HEK293 (cell line): Measurements from ENCODE around the gene SYT14.
A peak's percentile ranks its signal among the peaks of the same experiment; 100 is the strongest.

Source experiments
- CTCF ChIA-PET: fragments of 350-600 bp; formaldehyde crosslinking; extraction: SDS; loops from one replicate; lab custom pipeline; 2021; ENCODE audit warnings: antibody characterized with exemption; lab: Yijun Ruan, JAX
- POLR2A ChIA-PET: fragments of 300-600 bp; formaldehyde crosslinking; extraction: SDS; loops from one replicate; lab custom pipeline; 2020; ENCODE audit warnings: antibody characterized with exemption, inconsistent platforms; lab: Yijun Ruan, JAX
- H3K27ac ChIP-seq: fragments of 200-500 bp; sonication (Bioruptor generic); 2 replicates; pipeline ENCODE4 v1.5.1; 2014; ENCODE audit warnings: low read depth, low read length, control low read depth, inconsistent platforms; ENCODE audit errors: extremely low read depth
- H3K36me3 ChIP-seq, 2 experiments: fragments of 200-500 bp in 1 of 2; sonication (Bioruptor generic) in 1 of 2; 1 replicate in 1 of 2; 2 replicates in 1 of 2; pipeline ENCODE4 v1.5.1; 2014 to 2017; ENCODE audit warnings: inconsistent platforms in 2 of 2, low read length in 2 of 2; ENCODE audit not compliant: control insufficient read depth in 2 of 2, insufficient read depth in 1 of 2
- H3K4me1 ChIP-seq: fragments of 200-500 bp; sonication (Bioruptor generic); 2 replicates; pipeline ENCODE4 v1.5.1; 2014; ENCODE audit warnings: mild to moderate bottlenecking, low read length, inconsistent platforms; ENCODE audit not compliant: control insufficient read depth, insufficient read depth
- H3K4me3 ChIP-seq: 2 replicates; pipeline ENCODE4 v1.5.1; 2011; ENCODE audit warnings: low read depth, mild to moderate bottlenecking, control low read depth, low read length, moderate library complexity
- H3K9me3 ChIP-seq: fragments of 200-500 bp; sonication (Bioruptor generic); 2 replicates; pipeline ENCODE4 v1.5.1; 2014; ENCODE audit warnings: low read depth, low read length, inconsistent platforms; ENCODE audit not compliant: control insufficient read depth, insufficient read depth
- GFI1B ChIP-seq: fragments of 450-650 bp; formaldehyde crosslinking; IDR thresholded peaks from 2 replicates; pipeline ENCODE4 v1.5.1; 2016; ENCODE audit warnings: missing biosample characterization, missing genetic modification characterization
- GLI2 ChIP-seq: fragments of 450-650 bp; formaldehyde crosslinking; IDR thresholded peaks from 2 replicates; pipeline ENCODE4; 2017; ENCODE audit warnings: missing biosample characterization, missing genetic modification characterization, low read depth, borderline replicate concordance
- HOXA7 ChIP-seq: sonication (generic); formaldehyde crosslinking; IDR thresholded peaks from 2 replicates; pipeline ENCODE4 v1.8.1; 2022; ENCODE audit warnings: missing genetic modification reagents, borderline replicate concordance
- HOXD13 ChIP-seq: sonication (generic); formaldehyde crosslinking; IDR thresholded peaks from 2 replicates; pipeline ENCODE4 v1.8.0; 2022; ENCODE audit warnings: missing genetic modification reagents, borderline replicate concordance
- KLF8 ChIP-seq: fragments of 450-650 bp; formaldehyde crosslinking; IDR thresholded peaks from 2 replicates; pipeline ENCODE4 v1.5.1; 2016; ENCODE audit warnings: missing biosample characterization, missing genetic modification characterization
- KLF9 ChIP-seq: fragments of 450-650 bp; formaldehyde crosslinking; IDR thresholded peaks from 2 replicates; pipeline ENCODE4 v1.5.1; 2016; ENCODE audit warnings: missing biosample characterization, missing genetic modification characterization, low read depth
- PRDM6 ChIP-seq: fragments of 450-650 bp; formaldehyde crosslinking; IDR thresholded peaks from 2 replicates; pipeline ENCODE4 v1.5.1; 2017; ENCODE audit warnings: missing biosample characterization, missing genetic modification characterization
- ZBTB21 ChIP-seq: fragments of 450-650 bp; formaldehyde crosslinking; IDR thresholded peaks from 2 replicates; pipeline ENCODE4 v1.5.1; 2017; ENCODE audit warnings: missing biosample characterization, missing genetic modification characterization
- ZNF169 ChIP-seq: fragments of 450-650 bp; formaldehyde crosslinking; IDR thresholded peaks from 2 replicates; pipeline ENCODE4 v1.5.1; 2016; ENCODE audit warnings: missing biosample characterization, missing genetic modification characterization
- ZNF174 ChIP-seq: fragments of 450-650 bp; formaldehyde crosslinking; IDR thresholded peaks from 2 replicates; pipeline ENCODE4 v1.5.0; 2017; ENCODE audit warnings: missing biosample characterization, mild to moderate bottlenecking, missing genetic modification characterization
- ZNF248 ChIP-seq: fragments of 450-650 bp; formaldehyde crosslinking; IDR thresholded peaks from 2 replicates; pipeline ENCODE4 v1.5.1; 2017; ENCODE audit warnings: missing biosample characterization, missing genetic modification characterization
- ZNF274 ChIP-seq, 2 experiments: fragments of 200-500 bp in 1 of 2; fragments of 450-650 bp in 1 of 2; sonication (Bioruptor generic) in 1 of 2; formaldehyde crosslinking in 1 of 2; IDR thresholded peaks; 2 replicates each; pipeline versions ENCODE4 v1.5.1 to v1.6.1; 2014 to 2016; ENCODE audit warnings: borderline replicate concordance in 1 of 2, inconsistent platforms in 1 of 2, low read length in 1 of 2, missing biosample characterization in 1 of 2, missing genetic modification characterization in 1 of 2
- ZNF292 ChIP-seq: fragments of 450-650 bp; formaldehyde crosslinking; IDR thresholded peaks from 2 replicates; pipeline ENCODE4 v1.5.1; 2016; ENCODE audit warnings: low read depth, missing biosample characterization, missing genetic modification characterization, borderline replicate concordance
- ZNF311 ChIP-seq: fragments of 450-650 bp; formaldehyde crosslinking; IDR thresholded peaks from 2 replicates; pipeline ENCODE4 v1.5.1; 2017; ENCODE audit warnings: missing biosample characterization, missing genetic modification characterization, borderline replicate concordance
- ZNF37A ChIP-seq: fragments of 450-650 bp; IDR thresholded peaks from 2 replicates; pipeline ENCODE4 v1.5.1; 2018; ENCODE audit warnings: missing biosample characterization, missing genetic modification characterization
- ZNF426 ChIP-seq: fragments of 450-650 bp; formaldehyde crosslinking; IDR thresholded peaks from 2 replicates; pipeline ENCODE4 v1.5.1; 2017; ENCODE audit warnings: missing biosample characterization, missing genetic modification characterization, mild to moderate bottlenecking, inconsistent platforms, moderate library complexity
- ZNF596 ChIP-seq: fragments of 450-650 bp; IDR thresholded peaks from 2 replicates; pipeline ENCODE4 v1.5.0; 2018; ENCODE audit warnings: missing biosample characterization, mild to moderate bottlenecking, missing genetic modification characterization, moderate library complexity
- ZNF629 ChIP-seq: fragments of 450-650 bp; formaldehyde crosslinking; IDR thresholded peaks from 2 replicates; pipeline ENCODE4 v1.5.1; 2017; ENCODE audit warnings: missing biosample characterization, missing genetic modification characterization
- ZNF692 ChIP-seq: fragments of 450-650 bp; formaldehyde crosslinking; IDR thresholded peaks from 2 replicates; pipeline ENCODE4 v1.5.1; 2016; ENCODE audit warnings: missing biosample characterization, missing genetic modification characterization
- ZNF747 ChIP-seq: fragments of 450-650 bp; formaldehyde crosslinking; IDR thresholded peaks from 2 replicates; pipeline ENCODE4 v1.5.1; 2016; ENCODE audit warnings: missing biosample characterization, missing genetic modification characterization
- ZNF792 ChIP-seq: fragments of 450-650 bp; formaldehyde crosslinking; IDR thresholded peaks from 2 replicates; pipeline ENCODE4 v1.5.1; 2016; ENCODE audit warnings: missing biosample characterization, missing genetic modification characterization
- TF ChIP-seq, protein P1 (sequence below): fragments of 450-650 bp; formaldehyde crosslinking; IDR thresholded peaks from 2 replicates; pipeline ENCODE4 v1.5.1; 2017; ENCODE audit warnings: missing biosample characterization, missing genetic modification characterization
- TF ChIP-seq, protein P2 (sequence below): fragments of 450-650 bp; formaldehyde crosslinking; IDR thresholded peaks from 2 replicates; pipeline ENCODE4 v1.5.1; 2016; ENCODE audit warnings: missing biosample characterization, missing genetic modification characterization

The SYT14 gene

GRCh38 chr1:210117198-210117597 is 179.2 kb downstream of the SYT14 start:
- CTCF ChIA-PET: no interaction called here

DNA sequence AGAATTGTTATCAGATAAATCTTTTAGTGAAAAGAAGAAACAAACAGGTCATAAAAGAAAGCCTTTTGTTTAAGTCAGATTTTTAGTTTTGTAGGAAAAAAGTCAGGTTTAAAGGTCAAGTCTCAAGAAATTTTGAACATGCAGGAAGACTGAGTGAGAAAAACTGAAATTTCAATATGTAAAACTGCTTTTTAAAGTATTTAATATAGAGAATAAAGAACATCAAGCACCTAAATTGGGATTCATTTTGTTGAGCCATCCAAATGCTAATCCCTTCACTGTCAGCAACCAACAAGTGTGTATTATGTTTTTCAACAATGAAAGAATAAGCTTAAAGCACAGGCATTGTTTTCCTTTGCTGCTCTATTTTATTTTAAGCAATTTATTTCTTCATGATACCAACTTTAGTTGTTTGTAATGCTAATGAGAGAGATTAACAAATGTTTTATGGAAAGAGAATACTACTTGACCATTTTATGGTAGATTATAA is 179.7 kb downstream of the SYT14 start:
- Histone ChIP-seq H3K4me3 (no peak overlapping the region), H3K36me3 (no peaks in the 10 kb centered on the region), H3K27ac (no peak overlapping the region), H3K9me3 (no peaks in the 10 kb centered on the region), H3K4me1 (no peaks in the 10 kb centered on the region; the same call in 1 of the 2 replicates)
- ChIA-PET POLR2A (no interaction called here), CTCF (no interaction called here)
- no peak for TF ChIP-seq ZNF169 (tag by site-specific recombination)
- TF ChIP-seq ZNF248 (tag by site-specific recombination): no peak
- no peak for TF ChIP-seq ZNF692 (tag by site-specific recombination)
- TF ChIP-seq HOXA7 (CRISPR knock-in tag): no peak
- no peak for TF ChIP-seq ZNF596 (tag by site-specific recombination)
- TF ChIP-seq, protein P1, sequence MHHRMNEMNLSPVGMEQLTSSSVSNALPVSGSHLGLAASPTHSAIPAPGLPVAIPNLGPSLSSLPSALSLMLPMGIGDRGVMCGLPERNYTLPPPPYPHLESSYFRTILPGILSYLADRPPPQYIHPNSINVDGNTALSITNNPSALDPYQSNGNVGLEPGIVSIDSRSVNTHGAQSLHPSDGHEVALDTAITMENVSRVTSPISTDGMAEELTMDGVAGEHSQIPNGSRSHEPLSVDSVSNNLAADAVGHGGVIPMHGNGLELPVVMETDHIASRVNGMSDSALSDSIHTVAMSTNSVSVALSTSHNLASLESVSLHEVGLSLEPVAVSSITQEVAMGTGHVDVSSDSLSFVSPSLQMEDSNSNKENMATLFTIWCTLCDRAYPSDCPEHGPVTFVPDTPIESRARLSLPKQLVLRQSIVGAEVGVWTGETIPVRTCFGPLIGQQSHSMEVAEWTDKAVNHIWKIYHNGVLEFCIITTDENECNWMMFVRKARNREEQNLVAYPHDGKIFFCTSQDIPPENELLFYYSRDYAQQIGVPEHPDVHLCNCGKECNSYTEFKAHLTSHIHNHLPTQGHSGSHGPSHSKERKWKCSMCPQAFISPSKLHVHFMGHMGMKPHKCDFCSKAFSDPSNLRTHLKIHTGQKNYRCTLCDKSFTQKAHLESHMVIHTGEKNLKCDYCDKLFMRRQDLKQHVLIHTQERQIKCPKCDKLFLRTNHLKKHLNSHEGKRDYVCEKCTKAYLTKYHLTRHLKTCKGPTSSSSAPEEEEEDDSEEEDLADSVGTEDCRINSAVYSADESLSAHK: no peak
- no peak for TF ChIP-seq KLF9

More at GRCh38 chr1:210117198-210117597, 179.2 kb downstream of the SYT14 start:
- Histone ChIP-seq H3K4me3 (no peak overlapping the region), H3K27ac (no peak overlapping the region), H3K4me1 (no peaks in the 10 kb centered on the region), H3K9me3 (no peaks in the 10 kb centered on the region), H3K36me3 (no peaks in the 10 kb centered on the region)
- POLR2A ChIA-PET: no interaction called here
- no peak for TF ChIP-seq ZNF292
- TF ChIP-seq ZBTB21: no peak

- ChIA-PET CTCF (no interaction called here), POLR2A (no interaction called here)
- Histone ChIP-seq H3K9me3 (no peaks in the 10 kb centered on the region), H3K4me3 (no peak overlapping the region), H3K4me1 (peaks cover 14% of the 10 kb centered on the region), H3K36me3 (no peaks in the 10 kb centered on the region), H3K27ac (no peak overlapping the region)
- TF ChIP-seq KLF8 (tag by site-specific recombination): no peak; the same call in 1 of the 2 replicates
- TF ChIP-seq PRDM6 (tag by site-specific recombination): 0 out of 2 replicates have a peak, but pooled peaks have one; percentile 24
- no peak for TF ChIP-seq GLI2
- no peak for TF ChIP-seq HOXD13 (CRISPR knock-in tag)
- TF ChIP-seq ZNF792: no peak
- TF ChIP-seq ZNF174 (tag by site-specific recombination): no peak
- TF ChIP-seq, protein P2, sequence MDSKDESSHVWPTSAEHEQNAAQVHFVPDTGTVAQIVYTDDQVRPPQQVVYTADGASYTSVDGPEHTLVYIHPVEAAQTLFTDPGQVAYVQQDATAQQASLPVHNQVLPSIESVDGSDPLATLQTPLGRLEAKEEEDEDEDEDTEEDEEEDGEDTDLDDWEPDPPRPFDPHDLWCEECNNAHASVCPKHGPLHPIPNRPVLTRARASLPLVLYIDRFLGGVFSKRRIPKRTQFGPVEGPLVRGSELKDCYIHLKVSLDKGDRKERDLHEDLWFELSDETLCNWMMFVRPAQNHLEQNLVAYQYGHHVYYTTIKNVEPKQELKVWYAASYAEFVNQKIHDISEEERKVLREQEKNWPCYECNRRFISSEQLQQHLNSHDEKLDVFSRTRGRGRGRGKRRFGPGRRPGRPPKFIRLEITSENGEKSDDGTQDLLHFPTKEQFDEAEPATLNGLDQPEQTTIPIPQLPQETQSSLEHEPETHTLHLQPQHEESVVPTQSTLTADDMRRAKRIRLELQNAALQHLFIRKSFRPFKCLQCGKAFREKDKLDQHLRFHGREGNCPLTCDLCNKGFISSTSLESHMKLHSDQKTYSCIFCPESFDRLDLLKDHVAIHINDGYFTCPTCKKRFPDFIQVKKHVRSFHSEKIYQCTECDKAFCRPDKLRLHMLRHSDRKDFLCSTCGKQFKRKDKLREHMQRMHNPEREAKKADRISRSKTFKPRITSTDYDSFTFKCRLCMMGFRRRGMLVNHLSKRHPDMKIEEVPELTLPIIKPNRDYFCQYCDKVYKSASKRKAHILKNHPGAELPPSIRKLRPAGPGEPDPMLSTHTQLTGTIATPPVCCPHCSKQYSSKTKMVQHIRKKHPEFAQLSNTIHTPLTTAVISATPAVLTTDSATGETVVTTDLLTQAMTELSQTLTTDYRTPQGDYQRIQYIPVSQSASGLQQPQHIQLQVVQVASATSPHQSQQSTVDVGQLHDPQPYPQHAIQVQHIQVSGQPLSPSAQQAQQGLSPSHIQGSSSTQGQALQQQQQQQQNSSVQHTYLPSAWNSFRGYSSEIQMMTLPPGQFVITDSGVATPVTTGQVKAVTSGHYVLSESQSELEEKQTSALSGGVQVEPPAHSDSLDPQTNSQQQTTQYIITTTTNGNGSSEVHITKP: peak; percentile 41; the same call in 1 of the 2 replicates
- no peak for TF ChIP-seq ZNF292
- 0 out of 2 replicates have a peak, but pooled peaks have one; percentile 22 for TF ChIP-seq GFI1B (tag by site-specific recombination)
- TF ChIP-seq ZNF274 (IDR thresholded peaks at IDR 0.05; ENCODE audit: low read length): no peak
- no peak for TF ChIP-seq ZNF274 (tag by site-specific recombination; IDR thresholded peaks at IDR 0.05; ENCODE audit: borderline replicate concordance)
- TF ChIP-seq ZNF629 (tag by site-specific recombination): no peak
- TF ChIP-seq ZNF311 (tag by site-specific recombination): no peak
- no peak for TF ChIP-seq ZNF37A
- no peak for TF ChIP-seq ZNF426 (tag by site-specific recombination)
- no peak for TF ChIP-seq ZNF747
These were observed 185.4 kb downstream of the SYT14 start for GRCh38 chr1:210123383-210123782.
